ENCODE data around the gene FN1.

DNA sequence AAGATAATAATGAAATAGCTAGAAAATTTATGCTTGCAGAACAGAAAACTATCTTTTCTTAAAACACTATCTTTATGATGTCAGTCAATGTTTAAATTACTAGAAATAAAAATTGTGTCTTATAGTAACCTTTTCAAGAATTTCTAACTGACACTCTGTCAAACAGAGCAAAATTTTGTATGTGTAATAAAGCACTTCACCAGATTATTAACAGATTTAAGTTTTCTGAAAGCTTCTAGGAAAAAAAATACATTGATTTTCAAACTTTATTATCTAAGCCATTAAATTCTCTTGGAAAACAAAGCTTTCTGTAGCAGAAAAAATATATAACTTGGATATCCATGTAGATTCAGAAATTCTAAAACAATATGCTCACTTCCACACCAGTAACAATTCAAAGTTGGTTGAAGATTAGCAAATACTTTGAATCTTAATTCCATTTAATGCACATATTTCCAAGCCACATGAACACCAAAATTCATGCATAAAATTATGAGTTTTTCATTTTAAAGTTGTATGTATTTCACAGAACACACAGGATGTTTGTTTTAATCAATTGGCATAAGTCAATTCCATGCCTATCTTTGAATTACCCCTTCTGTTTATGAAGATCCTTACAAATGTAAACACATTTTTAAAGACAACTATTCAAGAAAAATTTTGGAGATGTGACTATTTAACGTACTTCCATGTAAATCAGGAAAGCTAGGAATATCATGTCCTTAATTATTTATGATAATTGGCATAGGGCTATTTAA, 19.9 kb downstream of the FN1 start:
- no peak for TF ChIP-seq CTCF (IDR thresholded peaks at IDR 0.05)
- no peak for TF ChIP-seq POLR2A (IDR thresholded peaks at IDR 0.05)
- TF ChIP-seq POLR2AphosphoS5 (IDR thresholded peaks at IDR 0.05): no peak

Measured in breast epithelium (tissue), 3 donors.